DOHH2 (cell line): ENCODE measurements around the gene RPL36.
"Not testable (repeated sequence)": the region's sequence is repeated elsewhere in the genome, so short reads cannot be mapped to it uniquely, and the experiment has no call there.

Experiments
- H3F3A ChIP-seq: fragments of 200-600 bp; sonication (generic), shearing (Covaris generic); 2 replicates; pipeline ENCODE4 v1.6.0; 2016; ENCODE audit warnings: antibody characterized with exemption, mild to moderate bottlenecking; ENCODE audit not compliant: control insufficient read depth, insufficient read depth
- H3K27ac ChIP-seq: fragments of 200-600 bp; sonication (generic); 2 replicates; pipeline ENCODE4 v1.5.1; 2014; ENCODE audit warnings: low read depth, mild to moderate bottlenecking, low read length, moderate library complexity
- H3K27me3 ChIP-seq: fragments of 200-600 bp; sonication (generic); 2 replicates; pipeline ENCODE4 v1.6.1; 2014; ENCODE audit warnings: mild to moderate bottlenecking, low read length, mixed read lengths; ENCODE audit not compliant: control insufficient read depth
- H3K36me3 ChIP-seq: fragments of 200-600 bp; sonication (generic); 2 replicates; pipeline ENCODE4 v1.6.1; 2014; ENCODE audit warnings: mild to moderate bottlenecking, low read length, moderate library complexity, mixed read lengths; ENCODE audit not compliant: control insufficient read depth
- H3K4me1 ChIP-seq: fragments of 200-600 bp; sonication (generic); 2 replicates; pipeline ENCODE4 v1.6.1; 2014; ENCODE audit warnings: mild to moderate bottlenecking, low read length, mixed read lengths; ENCODE audit not compliant: control insufficient read depth
- H3K4me2 ChIP-seq: fragments of 200-600 bp; sonication (generic); 2 replicates; pipeline ENCODE4 v1.6.0; 2014; ENCODE audit warnings: mild to moderate bottlenecking, low read length, moderate library complexity
- H3K4me3 ChIP-seq: fragments of 200-600 bp; sonication (generic); 2 replicates; pipeline ENCODE4 v1.5.1; 2014; ENCODE audit warnings: mild to moderate bottlenecking, low read length, mixed read lengths
- H3K79me2 ChIP-seq: fragments of 200-600 bp; sonication (generic); 2 replicates; pipeline ENCODE4 v1.6.1; 2014; ENCODE audit warnings: mild to moderate bottlenecking, low read length, mixed read lengths; ENCODE audit not compliant: control insufficient read depth
- H3K9me2 ChIP-seq: fragments of 200-600 bp; sonication (generic); replicated peaks from 2 replicates; pipeline ENCODE4 v1.6.1; 2014; ENCODE audit warnings: mild to moderate bottlenecking, low read length, mixed read lengths; ENCODE audit not compliant: control insufficient read depth
- H3K9me3 ChIP-seq: fragments of 200-600 bp; sonication (generic); 2 replicates; pipeline ENCODE4 v1.6.1; 2014; ENCODE audit warnings: antibody characterized with exemption, low read length, mixed read lengths; ENCODE audit not compliant: control insufficient read depth, insufficient read depth
- H4K20me1 ChIP-seq: fragments of 200-600 bp; sonication (generic); 2 replicates; pipeline ENCODE4 v1.6.0; 2014; ENCODE audit warnings: low read depth, mild to moderate bottlenecking, antibody characterized with exemption, low read length, moderate library complexity; ENCODE audit not compliant: control insufficient read depth, insufficient read depth
- EZH2phosphoT487 ChIP-seq: fragments of 200-600 bp; sonication (generic); IDR thresholded peaks from 2 replicates; pipeline ENCODE4 v1.6.1; 2017; ENCODE audit warnings: borderline replicate concordance, mild to moderate bottlenecking, antibody characterized with exemption, low read length, moderate library complexity, mixed read lengths
- TF ChIP-seq, protein P1 (sequence below): fragments of 200-600 bp; sonication (generic); IDR thresholded peaks from one replicate; pipeline ENCODE4 v1.5.1; 2014; ENCODE audit warnings: antibody characterized with exemption, mild to moderate bottlenecking, low read depth, low read length; ENCODE audit not compliant: poor library complexity, severe bottlenecking

The RPL36 gene

DNA sequence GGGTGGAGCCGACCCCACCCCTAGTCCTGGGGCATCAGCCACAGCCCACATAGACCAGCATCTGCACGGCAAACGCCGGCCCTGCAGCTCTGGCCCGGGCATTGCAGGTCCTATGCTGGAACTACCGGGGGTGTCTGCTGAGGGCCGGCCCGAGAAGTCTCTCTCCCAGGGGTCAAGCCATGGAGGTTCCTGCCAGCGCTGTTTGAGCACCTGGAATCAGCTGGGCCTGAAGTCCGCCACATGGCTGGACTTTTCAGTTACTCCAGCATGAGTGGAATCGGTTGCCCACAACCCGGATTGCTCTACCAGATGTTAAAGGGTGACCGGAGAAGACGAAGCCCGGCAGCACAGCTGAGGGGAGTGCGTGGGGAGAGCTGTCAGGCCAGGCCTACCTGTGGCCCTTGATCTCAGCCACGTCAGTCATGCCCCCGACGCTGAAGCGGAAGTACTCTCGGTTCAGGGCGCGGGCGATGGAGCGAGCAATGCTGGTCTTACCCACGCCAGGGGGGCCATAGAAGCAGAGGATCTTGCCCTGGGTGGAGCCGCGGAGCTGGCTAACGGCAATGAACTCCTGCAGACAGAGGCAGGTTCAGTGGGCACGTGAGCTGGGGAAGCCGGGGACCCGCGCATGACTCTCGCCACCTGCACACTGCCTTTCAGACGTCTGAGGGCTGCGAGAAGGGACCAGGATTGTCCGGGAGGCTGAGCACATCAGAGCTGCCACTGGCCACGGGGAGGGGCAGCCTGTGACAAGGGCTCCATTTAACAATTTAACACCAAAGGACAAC, 8.7 kb downstream of the RPL36 start:
- H3K27ac ChIP-seq = no peak overlapping the region
- peaks cover 14% of the 10 kb centered on the region for H3K79me2 ChIP-seq
- H3K9me3 ChIP-seq = no peaks in the 10 kb centered on the region
- H3K4me1 ChIP-seq = no peaks in the 10 kb centered on the region
- no peaks in the 10 kb centered on the region for H3K27me3 ChIP-seq
- no peaks in the 10 kb centered on the region for H4K20me1 ChIP-seq
- TF ChIP-seq EZH2phosphoT487 = no peak
- TF ChIP-seq, protein P1, sequence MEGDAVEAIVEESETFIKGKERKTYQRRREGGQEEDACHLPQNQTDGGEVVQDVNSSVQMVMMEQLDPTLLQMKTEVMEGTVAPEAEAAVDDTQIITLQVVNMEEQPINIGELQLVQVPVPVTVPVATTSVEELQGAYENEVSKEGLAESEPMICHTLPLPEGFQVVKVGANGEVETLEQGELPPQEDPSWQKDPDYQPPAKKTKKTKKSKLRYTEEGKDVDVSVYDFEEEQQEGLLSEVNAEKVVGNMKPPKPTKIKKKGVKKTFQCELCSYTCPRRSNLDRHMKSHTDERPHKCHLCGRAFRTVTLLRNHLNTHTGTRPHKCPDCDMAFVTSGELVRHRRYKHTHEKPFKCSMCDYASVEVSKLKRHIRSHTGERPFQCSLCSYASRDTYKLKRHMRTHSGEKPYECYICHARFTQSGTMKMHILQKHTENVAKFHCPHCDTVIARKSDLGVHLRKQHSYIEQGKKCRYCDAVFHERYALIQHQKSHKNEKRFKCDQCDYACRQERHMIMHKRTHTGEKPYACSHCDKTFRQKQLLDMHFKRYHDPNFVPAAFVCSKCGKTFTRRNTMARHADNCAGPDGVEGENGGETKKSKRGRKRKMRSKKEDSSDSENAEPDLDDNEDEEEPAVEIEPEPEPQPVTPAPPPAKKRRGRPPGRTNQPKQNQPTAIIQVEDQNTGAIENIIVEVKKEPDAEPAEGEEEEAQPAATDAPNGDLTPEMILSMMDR = no peak
- H3K4me2 ChIP-seq = no peak overlapping the region
- H3F3A ChIP-seq = peaks cover 12% of the 10 kb centered on the region
- H3K4me3 ChIP-seq = no peak overlapping the region
- H3K9me2 ChIP-seq = no peaks in the 10 kb centered on the region
- H3K36me3 ChIP-seq = peaks cover 70% of the 10 kb centered on the region

- TF ChIP-seq, protein P1 = no peak
- TF ChIP-seq EZH2phosphoT487 = no peak
- Histone ChIP-seq H3K4me1 (no peaks in the 10 kb centered on the region), H3K27me3 (no peaks in the 10 kb centered on the region), H3K36me3 (peaks cover 70% of the 10 kb centered on the region), H3K27ac (no peak overlapping the region), H3K9me2 (no peaks in the 10 kb centered on the region), H3K79me2 (peaks cover 8% of the 10 kb centered on the region), H4K20me1 (no peaks in the 10 kb centered on the region), H3K9me3 (no peaks in the 10 kb centered on the region), H3K4me3 (no peak overlapping the region), H3K4me2 (no peak overlapping the region), H3F3A (peaks cover 5% of the 10 kb centered on the region; the same call in 1 of the 2 replicates)
These were observed 10.5 kb downstream of the RPL36 start for GRCh38 chr19:5700455-5701092.

- not testable (repeated sequence) for H3F3A ChIP-seq, H4K20me1 ChIP-seq, H3K4me3 ChIP-seq, H3K9me2 ChIP-seq, H3K4me2 ChIP-seq, H3K4me1 ChIP-seq, H3K9me3 ChIP-seq, H3K27me3 ChIP-seq, H3K27ac ChIP-seq
- Histone ChIP-seq H3K79me2 (peaks cover 10% of the 10 kb centered on the region), H3K36me3 (peaks cover 70% of the 10 kb centered on the region)
These were observed 11.9 kb downstream of the RPL36 start for GRCh38 chr19:5702053-5702410.
